ENCODE measurements around the gene ACER3. TPM values are rescaled to one million over a fixed set of nuclear protein-coding genes. Genes with fewer than 3 reads are reported as not detected.
"Not testable (repeated sequence)": the region's sequence is repeated elsewhere in the genome, so short reads cannot be mapped to it uniquely, and the experiment has no call there.

Gene ACER3
- total and polyA plus RNA-seq, 2 of the 4 experiments (the other 2 are of a cell fraction) = 3.5 to 10.0 TPM

- H2BK120ac ChIP-seq (ENCODE audit: low read depth, low read length); CTCF ChIA-PET; H2AFZ ChIP-seq (replicated peaks; ENCODE audit: low read length, poor library complexity); H4K8ac ChIP-seq (ENCODE audit: low read depth in 2 of 2, low read length in 2 of 2); dilution Hi-C loops (cut with HindIII; ENCODE audit: low sequenced_read_pairs, unreplicated experiment); H3K14ac ChIP-seq (replicated peaks; ENCODE audit: low read depth, low read length); intact Hi-C loops (cut with micrococcal nuclease); H3K9me3 ChIP-seq (ENCODE audit: control insufficient read depth, insufficient read depth, low read length); BruUV-seq (replicated peaks); H3K9me1 ChIP-seq (ENCODE audit: insufficient read depth, low read length); ATAC-seq (ENCODE audit: low read depth); in situ Hi-C loops (cut with MboI; ENCODE audit: low sequenced_read_pairs); H4K5ac ChIP-seq (ENCODE audit: low read depth, low read length); H4K20me1 ChIP-seq (ENCODE audit: insufficient read depth, low read length); H2BK20ac ChIP-seq (ENCODE audit: low read depth, low read length); H2AK9ac ChIP-seq (replicated peaks; ENCODE audit: low read depth, low read length, poor library complexity); POLR2A ChIA-PET (ENCODE audit: unreplicated experiment); H3K23ac ChIP-seq (ENCODE audit: low read depth, low read length); H3K4me3 ChIP-seq (ENCODE audit: insufficient read depth, low read depth, low read length); H3K4me2 ChIP-seq (ENCODE audit: low read depth, low read length); H3K4me1 ChIP-seq (ENCODE audit: control insufficient read depth, insufficient read depth, low read length); H3K36me3 ChIP-seq (ENCODE audit: control insufficient read depth, insufficient read depth, low read length); H3K27me3 ChIP-seq (ENCODE audit: control insufficient read depth, insufficient read depth, low read length); H3K56ac ChIP-seq (ENCODE audit: extremely low read depth, insufficient read depth, low read length); H3K79me1 ChIP-seq (ENCODE audit: low read depth in 1 of 2, low read length in 2 of 2); H3K9ac ChIP-seq (ENCODE audit: low read depth, low read length); H3K27ac ChIP-seq (ENCODE audit: insufficient read depth, low read length); H2AK5ac ChIP-seq (ENCODE audit: low read depth, low read length); H2BK15ac ChIP-seq (ENCODE audit: low read depth, low read length); H3K18ac ChIP-seq (ENCODE audit: low read depth, low read length); DNase-seq; H4K91ac ChIP-seq (ENCODE audit: insufficient read depth, low read depth, low read length); H3K4ac ChIP-seq (ENCODE audit: low read depth, low read length); H2BK5ac ChIP-seq (ENCODE audit: low read depth, low read length, poor library complexity, severe bottlenecking): not testable (repeated sequence)
- WGBS, 2 experiments (ENCODE audit: extremely low coverage in 2 of 2, insufficient read length in 1 of 2) = no CpG with 5 or more reads among the region's 6 CpGs
Measured at GRCh38 chr11:76901622-76902021, 40.9 kb downstream of the ACER3 start.
